HFF-Myc (cell line): ENCODE measurements around the gene MRPL16.

Experiments
- DNase-seq: peaks from one replicate; pipeline ENCODE4 v3.0.0-alpha.2; 2011; ENCODE audit warnings: low read depth; ENCODE audit errors: extremely low read depth
- H3K4me3 ChIP-seq: replicated peaks from 2 replicates; pipeline ENCODE4 v1.5.1; 2011; ENCODE audit warnings: low read depth, mild to moderate bottlenecking, control low read depth, low read length
- CTCF ChIP-seq: IDR thresholded peaks from 2 replicates; pipeline ENCODE4 v1.5.1; 2012; ENCODE audit warnings: mild to moderate bottlenecking, low read depth, low read length, control low read depth; ENCODE audit errors: missing control alignments

MRPL16 gene

GRCh38 chr11:59847626-59848025 lies 37.0 kb upstream of the MRPL16 start:
- H3K4me3 ChIP-seq: no peak overlapping the region
- DNase-seq: no peak
- TF ChIP-seq CTCF: no peak

- TF ChIP-seq CTCF: no peak
- DNase-seq: no peak
- H3K4me3 ChIP-seq: no peak overlapping the region
Measured at GRCh38 chr11:59846556-59846955, 36.0 kb upstream of the MRPL16 start.

GRCh38 chr11:59845399-59845798 lies 34.8 kb upstream of the MRPL16 start, which contains the start of gene CBLIF:
TSS of gene CBLIF (minus strand) at chr11:59845499. CDS start at chr11:59845453, 46 bp downstream.
- DNase-seq: no peak
- TF ChIP-seq CTCF: no peak
- H3K4me3 ChIP-seq: no peak within 1 kb of the TSS

- no peak for TF ChIP-seq CTCF
- no peak for DNase-seq
- H3K4me3 ChIP-seq: no peak overlapping the region
Measured at GRCh38 chr11:59842316-59842715, 31.7 kb upstream of the MRPL16 start.

- no peak for TF ChIP-seq CTCF
- no peak for DNase-seq
- no peak overlapping the region for H3K4me3 ChIP-seq
Measured at GRCh38 chr11:59841514-59841913, 30.9 kb upstream of the MRPL16 start.

GRCh38 chr11:59839615-59840014 lies 29.0 kb upstream of the MRPL16 start:
- no peak for DNase-seq
- TF ChIP-seq CTCF: no peak
- no peak overlapping the region for H3K4me3 ChIP-seq

GRCh38 chr11:59833602-59834001 lies 23.0 kb upstream of the MRPL16 start:
- TF ChIP-seq CTCF: no peak
- no peak for DNase-seq
- no peak overlapping the region for H3K4me3 ChIP-seq
